ENCODE measurements around the gene RBM47.

- TF ChIP-seq KDM5B (IDR thresholded peaks at IDR 0.05; ENCODE audit: insufficient replicate concordance, low read depth, low read length) (no peak), ZNF407 (IDR thresholded peaks at IDR 0.05; ENCODE audit: low read depth) (no peak), ZNF79 (CRISPR knock-in tag; IDR thresholded peaks at IDR 0.05; ENCODE audit: low read depth) (no peak), POLR2AphosphoS2 (IDR thresholded peaks at IDR 0.05; ENCODE audit: low read length) (no peak), EP400 (IDR thresholded peaks at IDR 0.05) (no peak), PURB (CRISPR knock-in tag; IDR thresholded peaks at IDR 0.05; ENCODE audit: low read depth) (no peak), SPI1 (IDR thresholded peaks at IDR 0.05; ENCODE audit: borderline replicate concordance, low read depth, low read length) (no peak), RAD21 (CRISPR knock-in tag; conservative IDR thresholded peaks at IDR 0.05 in 1 of 2, IDR thresholded peaks at IDR 0.05 in 1 of 2) (no peak), IRF9 (tag; IDR thresholded peaks at IDR 0.05) (no peak), ZNF175 (CRISPR knock-in tag; IDR thresholded peaks at IDR 0.05; ENCODE audit: low read depth) (no peak), TAF1 (IDR thresholded peaks at IDR 0.05; ENCODE audit: control insufficient read depth, extremely low read depth, insufficient read depth, low read length, severe bottlenecking) (no peak), ZBTB7A (IDR thresholded peaks at IDR 0.05; ENCODE audit: borderline replicate concordance, control insufficient read depth, low read depth, low read length) (no peak), ZBTB8A (IDR thresholded peaks at IDR 0.05; ENCODE audit: partially characterized antibody) (no peak)
These were observed 41.8 kb downstream of the RBM47 start for GRCh38 chr4:40587826-40588225.
